Hematopoietic multipotent progenitor cell (in vitro differentiated cells): Measurements from ENCODE around the gene ANKRD33. TPM values are rescaled to one million over a fixed set of nuclear protein-coding genes. Genes with fewer than 3 reads are reported as not detected.
A peak's percentile ranks its signal among the peaks of the same experiment; 100 is the strongest.

Experiments
- DNase-seq, 3 donors: peaks; one replicate each; pipeline ENCODE4 v3.0.0-alpha.2; 2011 to 2015; ENCODE audit warnings: low read depth in 2 of 3, low spot score in 2 of 3
- total RNA-seq: library from RNA; depleted of rRNA; stranded (reverse); fragments of >200 nt; gene quantifications from one replicate; pipeline ENCODE4 v1.2.3, GENCODE V29; 2012

The ANKRD33 gene
- total RNA-seq, 1 donor, result not detected

GRCh38 chr12:51855586-51856428 is 32.1 kb upstream of the ANKRD33 start:
- no peak for DNase-seq

DNA sequence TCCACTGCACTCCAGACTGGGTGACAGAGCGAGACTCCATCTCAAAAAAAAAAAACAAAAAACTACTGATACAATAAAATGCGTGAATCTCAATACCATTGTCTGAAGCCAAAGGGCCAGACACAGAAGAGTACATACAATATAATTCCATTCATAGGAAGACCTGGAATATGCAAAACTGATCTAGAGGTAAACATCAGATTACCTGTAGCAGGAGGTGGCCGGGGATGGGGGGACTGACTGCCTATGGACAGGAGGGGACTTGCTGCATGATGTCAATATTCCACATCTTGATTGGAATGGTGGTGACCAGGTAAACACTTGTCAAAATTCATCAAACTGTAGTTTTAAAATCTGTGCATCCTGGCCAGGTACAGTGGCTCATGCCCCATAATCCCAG is 26.9 kb upstream of the ANKRD33 start:
- DNase-seq, result no peak

- no peak for DNase-seq
Observed at GRCh38 chr12:51862947-51863346, 25.0 kb upstream of the ANKRD33 start.

DNA sequence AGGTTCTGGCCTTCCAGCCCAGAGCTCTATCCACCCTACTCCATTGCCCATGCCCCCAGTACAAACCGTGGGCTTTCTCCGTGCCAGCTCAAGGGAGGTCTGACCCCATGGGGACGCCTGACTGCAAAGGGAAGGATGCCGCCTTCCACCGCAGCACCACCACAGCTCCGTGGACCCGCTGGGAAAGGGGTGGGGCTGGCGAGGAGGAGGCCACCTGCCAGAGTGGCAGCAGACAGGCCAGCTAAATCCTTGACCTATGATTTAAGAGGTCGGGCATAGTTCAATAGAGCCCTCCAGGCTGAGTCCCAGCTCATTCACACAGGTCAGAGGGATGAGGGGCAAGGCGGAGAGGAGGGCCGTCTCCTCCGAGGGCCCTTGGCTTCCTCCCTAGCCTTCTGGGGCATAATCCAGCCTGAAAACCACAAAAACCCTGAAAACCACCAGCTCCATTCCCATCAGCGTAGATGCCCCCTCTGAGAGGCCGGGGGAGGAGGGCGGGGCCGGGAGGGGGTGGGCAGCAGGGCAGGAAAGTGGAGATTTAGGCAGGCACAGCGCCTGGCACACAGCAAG is 24.5 kb upstream of the ANKRD33 start:
- peak in 1 of 3 donors; percentile 27 for DNase-seq

DNA sequence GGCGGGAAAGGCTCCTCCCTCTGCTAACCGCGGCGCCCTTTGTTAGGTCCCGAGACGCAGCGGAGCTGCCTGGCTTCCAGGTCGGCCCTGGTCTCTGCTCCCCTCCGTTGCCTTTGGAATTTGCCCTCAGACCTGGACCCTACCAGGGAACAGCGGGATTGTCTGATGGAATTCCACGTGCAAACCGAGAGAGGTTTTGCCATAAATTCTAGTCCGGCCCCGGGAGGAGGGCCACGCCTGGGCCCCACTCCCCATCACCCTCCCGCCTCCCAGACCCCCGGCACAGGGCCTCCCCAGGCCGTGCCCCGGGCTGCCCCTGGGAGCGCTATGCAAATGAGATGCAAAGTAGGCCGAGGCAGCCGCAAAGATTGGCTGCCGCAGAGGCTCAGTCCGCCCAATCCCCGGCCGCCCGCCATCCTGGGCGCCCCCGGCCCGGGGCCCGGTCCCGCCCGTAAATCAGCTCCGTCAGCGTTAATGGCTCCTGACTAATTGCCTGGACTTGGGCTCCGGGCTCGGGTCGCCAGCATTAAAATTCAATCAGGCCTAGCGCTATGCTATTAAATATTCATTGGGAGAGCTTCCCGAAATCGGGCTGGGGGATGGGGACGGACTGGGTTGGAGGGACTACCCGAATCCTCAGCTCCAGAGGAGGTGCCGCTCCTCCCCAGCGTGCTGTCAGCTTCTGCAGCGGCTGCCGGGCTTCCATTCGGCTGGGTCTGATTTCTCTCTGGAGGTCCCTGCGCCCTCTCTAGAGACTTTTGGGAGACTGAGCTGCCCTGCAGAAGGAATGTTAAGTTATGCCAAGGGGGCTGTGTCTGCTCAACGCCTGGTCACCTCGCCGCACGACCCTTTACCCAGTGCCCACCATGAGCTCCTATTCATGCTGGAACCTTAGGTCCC is 23.7 kb upstream of the ANKRD33 start:
- DNase-seq, result peak in 1 of 3 donors; percentile 33

GRCh38 chr12:51864833-51865670 is 22.9 kb upstream of the ANKRD33 start:
- DNase-seq, result no peak

GRCh38 chr12:51865757-51866270 is 22.1 kb upstream of the ANKRD33 start:
- no peak for DNase-seq

DNA sequence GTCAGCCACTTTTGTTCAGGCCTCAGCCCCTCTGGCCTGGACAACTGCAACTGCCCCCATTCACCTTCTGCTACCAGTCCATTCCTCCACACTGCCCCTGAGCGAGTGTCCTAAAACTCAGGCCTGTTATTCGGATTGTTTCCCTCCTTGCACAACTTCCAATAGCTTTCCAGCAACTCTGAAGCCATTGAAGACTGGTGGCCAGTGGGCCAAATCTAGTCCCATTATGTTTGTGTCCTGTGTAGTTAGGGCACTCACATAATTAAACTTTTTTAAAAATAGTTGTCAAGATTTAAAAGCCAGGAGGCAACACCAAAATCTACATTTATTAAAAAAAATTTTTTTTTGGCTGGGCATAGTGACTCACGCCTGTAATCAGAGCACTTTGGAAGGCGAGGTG is 21.6 kb upstream of the ANKRD33 start:
- DNase-seq, result no peak

DNA sequence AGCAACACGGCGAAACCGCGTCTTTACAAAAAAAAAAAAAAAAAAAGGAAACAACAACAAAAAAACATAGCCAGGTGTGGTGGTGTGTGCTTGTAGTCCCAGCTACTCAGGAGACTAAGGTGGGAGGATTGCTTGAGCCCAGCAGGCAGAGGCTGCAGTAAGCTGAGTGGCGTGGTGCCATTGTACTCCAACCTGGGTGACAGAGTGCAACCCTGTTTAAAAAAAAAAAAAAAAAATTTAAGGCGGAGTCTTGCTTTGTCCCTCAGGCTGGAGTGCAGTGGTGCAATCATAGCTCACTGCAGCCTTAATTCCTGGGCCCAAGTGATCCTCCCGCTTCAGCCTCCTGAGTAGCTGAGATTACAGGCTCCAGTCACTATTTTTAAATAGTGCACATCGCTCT is 21.1 kb upstream of the ANKRD33 start:
- DNase-seq, result no peak

GRCh38 chr12:51867371-51867770 is 20.5 kb upstream of the ANKRD33 start:
- no peak for DNase-seq

- no peak for DNase-seq
Observed at GRCh38 chr12:51867796-51868428, 20.0 kb upstream of the ANKRD33 start.

- DNase-seq, result no peak
Observed at GRCh38 chr12:51868821-51869495, 18.9 kb upstream of the ANKRD33 start.

DNA sequence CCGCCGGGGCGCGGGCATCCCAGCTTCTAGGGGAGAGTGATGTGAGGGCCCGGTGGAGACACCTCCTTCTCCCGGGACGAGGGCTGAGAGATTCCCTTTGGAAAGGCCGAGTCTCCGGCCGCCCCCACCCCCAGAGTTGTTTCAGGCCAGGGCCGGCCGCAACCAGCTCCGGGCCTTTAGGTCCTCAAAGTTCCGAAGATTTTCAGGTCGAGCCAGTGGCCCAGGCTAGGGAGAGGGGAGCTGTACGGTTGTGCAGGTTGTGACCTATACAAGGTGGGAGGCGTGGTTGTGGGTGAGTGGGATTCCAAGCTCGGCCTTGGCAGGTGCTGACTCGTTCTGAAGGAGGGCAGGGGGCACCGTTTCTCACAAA is 18.4 kb upstream of the ANKRD33 start:
- no peak for DNase-seq

DNA sequence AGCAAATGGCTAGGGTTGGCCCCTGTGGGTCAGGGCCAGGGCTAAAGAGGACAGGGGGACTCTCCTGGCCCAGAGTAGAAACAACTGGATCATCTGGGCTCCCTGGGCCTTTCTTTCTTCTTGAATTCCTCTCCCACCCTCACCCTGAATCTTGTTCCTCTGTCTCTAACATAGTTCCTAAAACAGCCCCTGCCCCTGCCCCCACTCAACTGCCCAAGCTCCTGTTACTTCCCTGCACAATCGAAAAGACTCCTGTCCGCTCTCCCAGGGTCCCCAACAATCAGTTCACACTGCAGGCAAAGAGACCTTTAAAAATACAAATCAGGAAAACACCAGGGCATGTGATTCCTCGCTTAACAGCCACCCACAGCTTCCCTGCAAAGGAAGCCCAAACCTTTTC is 18.0 kb upstream of the ANKRD33 start:
- no peak for DNase-seq

DNA sequence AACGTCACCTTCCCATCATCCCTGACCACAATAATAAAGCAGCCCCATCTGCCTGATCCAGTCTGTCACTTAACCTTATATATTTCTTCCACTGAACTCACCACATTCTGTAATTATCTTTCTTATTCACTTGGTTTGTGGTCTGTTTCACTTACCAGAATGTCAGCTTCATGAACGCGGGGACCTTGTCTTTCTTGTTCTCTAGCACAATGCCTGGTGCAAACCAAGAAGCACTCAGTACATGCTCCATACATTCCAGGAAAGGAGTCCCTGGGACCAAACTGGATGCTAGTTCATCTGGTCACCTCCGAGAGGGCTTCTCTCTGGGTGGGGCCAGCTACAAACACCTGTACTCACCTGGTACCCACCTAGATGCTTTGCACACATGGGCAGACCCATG is 17.4 kb upstream of the ANKRD33 start:
- peak in 1 of 3 donors; percentile 64 for DNase-seq

GRCh38 chr12:51871126-51871525 is 16.8 kb upstream of the ANKRD33 start:
- DNase-seq, result peak in 2 of 3 donors; percentile 76 to 84

GRCh38 chr12:51871918-51872688 is 15.8 kb upstream of the ANKRD33 start:
- DNase-seq, result no peak

DNA sequence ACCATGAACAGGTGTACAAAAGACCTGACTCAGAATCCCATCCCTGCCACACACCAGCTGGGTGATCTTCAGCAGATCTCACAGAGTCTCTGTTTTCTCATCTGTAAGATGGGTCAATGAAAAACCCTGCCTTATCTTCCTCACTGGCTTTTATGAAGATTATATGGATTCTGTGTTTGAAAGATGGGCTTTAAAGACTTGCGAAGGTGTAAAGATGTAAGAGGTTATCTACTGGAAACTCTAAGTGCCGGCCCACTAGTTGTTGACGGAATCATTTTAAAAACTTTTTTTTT is 15.3 kb upstream of the ANKRD33 start:
- no peak for DNase-seq
